HUES64 (cell line): ENCODE results near the gene F10.

Experiments used
- H3K27ac ChIP-seq: 2 replicates; pipeline ENCODE4 v1.7.0; 2013; ENCODE audit warnings: low read depth, low read length, inconsistent platforms
- H3K27me3 ChIP-seq: 2 replicates; pipeline ENCODE4 v1.6.1; 2013; ENCODE audit warnings: mild to moderate bottlenecking, low read length; ENCODE audit not compliant: insufficient read depth
- H3K36me3 ChIP-seq: 2 replicates; pipeline ENCODE4 v1.6.1; 2013; ENCODE audit warnings: mild to moderate bottlenecking, low read length; ENCODE audit not compliant: insufficient read depth
- H3K4me1 ChIP-seq: 2 replicates; pipeline ENCODE4 v1.6.1; 2013; ENCODE audit warnings: mild to moderate bottlenecking, low read length, moderate library complexity; ENCODE audit not compliant: insufficient read depth
- H3K4me3 ChIP-seq: 2 replicates; pipeline ENCODE4 v1.5.1; 2013; ENCODE audit warnings: mild to moderate bottlenecking, low read length, moderate library complexity
- H3K9ac ChIP-seq: 2 replicates; pipeline ENCODE4 v1.6.1; 2013; ENCODE audit warnings: mild to moderate bottlenecking, low read depth, low read length
- H3K9me3 ChIP-seq: 2 replicates; pipeline ENCODE4 v1.6.1; 2013; ENCODE audit warnings: low read depth, low read length; ENCODE audit not compliant: insufficient read depth
- WGBS: fragments of 150-250, 120-280 bp; methylation state at CpG from one replicate; pipeline ENCODE4 v1.1.7; 2013; ENCODE audit warnings: missing lambda C conversion rate; 5-methylcytosine and 5-hydroxymethylcytosine counted together

Gene F10

GRCh38 chr13:113112893-113113845 is 9.4 kb upstream of the F10 start:
- Histone ChIP-seq H3K4me1 (no peaks in the 10 kb centered on the region), H3K4me3 (no peak overlapping the region), H3K27ac (no peak overlapping the region), H3K9ac (no peak overlapping the region), H3K36me3 (no peaks in the 10 kb centered on the region), H3K27me3 (peaks cover 33% of the 10 kb centered on the region), H3K9me3 (peaks cover 3% of the 10 kb centered on the region; the same call in 1 of the 2 replicates)
- 87% methylated on average over 9 of the region's 9 CpGs for WGBS

- Histone ChIP-seq H3K4me3 (no peak overlapping the region), H3K9me3 (peaks cover 3% of the 10 kb centered on the region; the same call in 1 of the 2 replicates), H3K27me3 (peaks cover 33% of the 10 kb centered on the region), H3K27ac (no peak overlapping the region), H3K36me3 (no peaks in the 10 kb centered on the region), H3K4me1 (no peaks in the 10 kb centered on the region), H3K9ac (no peak overlapping the region)
- 93% methylated on average over 8 of the region's 8 CpGs for WGBS
Observed at GRCh38 chr13:113113846-113114271, 8.7 kb upstream of the F10 start.

GRCh38 chr13:113114511-113115362 is 7.9 kb upstream of the F10 start:
- Histone ChIP-seq H3K27ac (no peak overlapping the region), H3K4me1 (no peaks in the 10 kb centered on the region)
- 95% methylated on average over 17 of the region's 17 CpGs for WGBS

GRCh38 chr13:113115363-113116205 is 7.0 kb upstream of the F10 start:
- no peaks in the 10 kb centered on the region for H3K4me1 ChIP-seq
- H3K27me3 ChIP-seq = peaks cover 16% of the 10 kb centered on the region
- no peaks in the 10 kb centered on the region for H3K36me3 ChIP-seq
- H3K4me3 ChIP-seq = no peak overlapping the region
- no peak overlapping the region for H3K9ac ChIP-seq
- WGBS = 94% methylated on average over 21 of the region's 21 CpGs
- no peaks in the 10 kb centered on the region for H3K9me3 ChIP-seq
- H3K27ac ChIP-seq = no peak overlapping the region

More at GRCh38 chr13:113114511-113115362, 7.9 kb upstream of the F10 start:
- Histone ChIP-seq H3K9me3 (no peaks in the 10 kb centered on the region), H3K4me3 (no peak overlapping the region), H3K27me3 (peaks cover 25% of the 10 kb centered on the region), H3K36me3 (no peaks in the 10 kb centered on the region), H3K9ac (no peak overlapping the region)

GRCh38 chr13:113116206-113116800 is 6.3 kb upstream of the F10 start:
- Histone ChIP-seq H3K27ac (no peak overlapping the region), H3K4me3 (no peak overlapping the region), H3K27me3 (peaks cover 10% of the 10 kb centered on the region), H3K4me1 (no peaks in the 10 kb centered on the region), H3K9ac (no peak overlapping the region), H3K36me3 (no peaks in the 10 kb centered on the region), H3K9me3 (no peaks in the 10 kb centered on the region)
- WGBS = 92% methylated on average over 10 of the region's 10 CpGs

- no peaks in the 10 kb centered on the region for H3K4me1 ChIP-seq
- 92% methylated on average over 10 of the region's 10 CpGs for WGBS
- H3K27me3 ChIP-seq = peaks cover 7% of the 10 kb centered on the region
- H3K9ac ChIP-seq = no peak overlapping the region
- H3K4me3 ChIP-seq = no peak overlapping the region
- no peaks in the 10 kb centered on the region for H3K9me3 ChIP-seq
- H3K36me3 ChIP-seq = no peaks in the 10 kb centered on the region
- H3K27ac ChIP-seq = no peak overlapping the region
Observed at GRCh38 chr13:113116871-113117271, 5.7 kb upstream of the F10 start.

- peaks cover 5% of the 10 kb centered on the region; the same call in 1 of the 2 replicates for H3K27me3 ChIP-seq
- WGBS = 92% methylated on average over 26 of the region's 26 CpGs
- no peaks in the 10 kb centered on the region for H3K36me3 ChIP-seq
Observed at GRCh38 chr13:113117335-113117872, 5.2 kb upstream of the F10 start.

GRCh38 chr13:113117911-113118260 is 4.7 kb upstream of the F10 start:
- 92% methylated on average over 9 of the region's 9 CpGs for WGBS
- peaks cover 4% of the 10 kb centered on the region; the same call in 1 of the 2 replicates for H3K27me3 ChIP-seq
- 0 out of 2 replicates have a peak, but pooled peaks cover 3% of the 10 kb centered on the region for H3K4me1 ChIP-seq

More at GRCh38 chr13:113117335-113117872, 5.2 kb upstream of the F10 start:
- Histone ChIP-seq H3K27ac (no peak overlapping the region), H3K9ac (no peak overlapping the region), H3K9me3 (no peaks in the 10 kb centered on the region), H3K4me1 (no peaks in the 10 kb centered on the region), H3K4me3 (no peak overlapping the region)

GRCh38 chr13:113118261-113119021 is 4.2 kb upstream of the F10 start:
- Histone ChIP-seq H3K27ac (no peak overlapping the region), H3K9ac (no peak overlapping the region), H3K9me3 (no peaks in the 10 kb centered on the region), H3K36me3 (no peaks in the 10 kb centered on the region), H3K4me3 (no peak overlapping the region), H3K27me3 (no peaks in the 10 kb centered on the region), H3K4me1 (0 out of 2 replicates have a peak, but pooled peaks cover 6% of the 10 kb centered on the region)
- WGBS = 95% methylated on average over 42 of the region's 42 CpGs

More at GRCh38 chr13:113117911-113118260, 4.7 kb upstream of the F10 start:
- Histone ChIP-seq H3K4me3 (no peak overlapping the region), H3K9ac (no peak overlapping the region), H3K27ac (no peak overlapping the region), H3K36me3 (no peaks in the 10 kb centered on the region), H3K9me3 (no peaks in the 10 kb centered on the region)
